ENCODE measurements around the gene RXYLT1.

DNA sequence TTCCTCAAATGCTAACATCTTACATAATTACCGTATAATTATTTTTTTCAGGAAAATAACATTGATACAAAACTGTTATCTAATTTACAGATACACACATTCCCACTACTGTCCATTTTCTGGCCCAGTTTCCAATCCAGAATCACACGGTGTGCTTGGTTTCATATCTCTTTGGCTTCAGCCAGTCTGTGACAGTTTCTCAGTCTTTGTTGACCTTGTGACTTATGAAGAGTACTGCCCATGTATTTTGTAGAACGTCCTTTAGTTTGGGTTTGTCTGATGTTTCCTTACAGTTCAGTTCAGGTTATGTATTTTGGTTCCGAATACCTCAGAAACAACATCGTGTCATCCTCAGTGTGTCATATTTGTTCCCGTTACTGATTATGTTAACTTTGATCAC is 16.2 kb downstream of the RXYLT1 start:
- TF ChIP-seq CTCF (IDR thresholded peaks at IDR 0.05), result no peak
- no peak for TF ChIP-seq POLR2AphosphoS5 (IDR thresholded peaks at IDR 0.05)
- no peak for TF ChIP-seq POLR2A (IDR thresholded peaks at IDR 0.05)

Data from breast epithelium (tissue), 3 donors.